ENCODE measurements around the gene OGFR. TPM values are rescaled to one million over a fixed set of nuclear protein-coding genes. Genes with fewer than 3 reads are reported as not detected.

OGFR gene
- total and polyA plus RNA-seq, 2 donors (not counting 1 experiment from before 2014, with no cell fraction given) = 71.7 to 102 TPM

DNA sequence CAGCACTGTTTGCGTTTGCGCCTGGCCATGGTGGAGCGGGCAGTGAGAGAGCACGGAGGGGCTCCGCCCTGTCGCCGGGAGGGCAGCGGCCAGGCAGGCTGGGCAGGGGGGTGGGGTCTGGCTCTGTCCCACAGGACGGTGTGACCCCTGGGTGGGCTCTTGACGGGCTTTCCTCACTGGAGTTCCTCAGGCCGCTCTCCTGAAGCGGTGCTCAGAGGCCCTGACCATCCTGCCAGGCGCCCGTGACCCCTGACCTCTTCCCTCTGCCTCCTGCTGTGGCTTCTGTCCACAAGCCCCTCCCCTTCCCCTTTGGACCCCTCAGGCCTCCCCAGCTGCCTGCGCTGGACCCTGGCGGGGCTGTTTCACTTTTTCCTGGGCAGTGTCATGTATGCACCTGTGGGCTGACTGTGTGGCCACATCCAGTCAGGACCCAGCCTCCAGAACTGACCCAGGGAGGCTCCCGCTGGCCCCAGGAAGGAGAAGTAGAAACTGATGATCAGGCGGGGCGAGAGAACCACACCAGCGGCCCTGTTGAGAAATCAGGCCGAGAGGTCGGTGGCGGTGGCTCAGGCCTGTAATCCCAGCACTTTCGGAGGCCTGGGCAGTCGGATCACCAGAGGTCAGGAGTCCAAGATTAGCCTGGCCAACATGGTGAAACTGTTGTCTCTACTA lies 1.2 kb downstream of the OGFR start:
- H4K20me1 ChIP-seq (ENCODE audit: control insufficient read depth, insufficient read depth, low read length, poor library complexity, severe bottlenecking) = peaks cover 56% of the 10 kb centered on the region
- intact Hi-C loops (cut with micrococcal nuclease) = loop anchor here (5.0 kb wide), 2 partner anchors 189 to 504 kb away; partner anchors contain the start of gene ADRM1
- ChIA-PET CTCF (interaction anchor here (0.6 to 4.3 kb wide), 7 partner anchors 12 to 306 kb away, joined by 3 to 36 read pairs (median 7); no protein-coding TSS in a partner anchor), POLR2A (interaction anchor here (1.1 to 2.9 kb wide), 3 partner anchors 10 to 65 kb away, joined by 3 to 28 read pairs (median 3); partner anchors contain the start of gene MRGBP)
- H3K27ac ChIP-seq (ENCODE audit: low read length in 2 of 2) = peak overlapping the region in 1 of 2 donors; percentile 63
- Mint-ChIP-seq H3K27me3 (no peaks in the 10 kb centered on the region), H3K4me1 (peaks cover 33% of the 10 kb centered on the region), H3K9me3 (ENCODE audit: insufficient read depth) (no peaks in the 10 kb centered on the region), H3K4me3 (peak overlapping the region; percentile 82), H3K27ac (peak overlapping the region; percentile 77)
- no peak overlapping the region for H2AFZ ChIP-seq (ENCODE audit: insufficient read depth, low read depth, low read length, poor library complexity, severe bottlenecking)
- peaks cover 17 to 38% of the 10 kb centered on the region in 2 donors for H3K4me1 ChIP-seq (ENCODE audit: control insufficient read depth in 2 of 2, insufficient read depth in 2 of 2, low read length in 2 of 2)
- H3K9ac ChIP-seq (ENCODE audit: low read length) = peak overlapping the region; percentile 88
- H3K9me3 ChIP-seq (ENCODE audit: control extremely low read depth in 1 of 3, control insufficient read depth in 2 of 3, insufficient read depth in 1 of 3, low read length in 2 of 3) = no peaks in the 10 kb centered on the region
- peak overlapping the region; percentile 89 for H3K4me2 ChIP-seq (replicated peaks; ENCODE audit: low read depth, low read length, poor library complexity, severe bottlenecking)
- peak overlapping the region in 4 of 5 experiments; percentile 61 to 82 (median 74) for H3K4me3 ChIP-seq (ENCODE audit: control extremely low read depth in 1 of 5, extremely low read depth in 1 of 5, insufficient read depth in 1 of 5, low read depth in 2 of 5, low read length in 4 of 5)
- no peak for DNase-seq
- TF ChIP-seq, protein P1, sequence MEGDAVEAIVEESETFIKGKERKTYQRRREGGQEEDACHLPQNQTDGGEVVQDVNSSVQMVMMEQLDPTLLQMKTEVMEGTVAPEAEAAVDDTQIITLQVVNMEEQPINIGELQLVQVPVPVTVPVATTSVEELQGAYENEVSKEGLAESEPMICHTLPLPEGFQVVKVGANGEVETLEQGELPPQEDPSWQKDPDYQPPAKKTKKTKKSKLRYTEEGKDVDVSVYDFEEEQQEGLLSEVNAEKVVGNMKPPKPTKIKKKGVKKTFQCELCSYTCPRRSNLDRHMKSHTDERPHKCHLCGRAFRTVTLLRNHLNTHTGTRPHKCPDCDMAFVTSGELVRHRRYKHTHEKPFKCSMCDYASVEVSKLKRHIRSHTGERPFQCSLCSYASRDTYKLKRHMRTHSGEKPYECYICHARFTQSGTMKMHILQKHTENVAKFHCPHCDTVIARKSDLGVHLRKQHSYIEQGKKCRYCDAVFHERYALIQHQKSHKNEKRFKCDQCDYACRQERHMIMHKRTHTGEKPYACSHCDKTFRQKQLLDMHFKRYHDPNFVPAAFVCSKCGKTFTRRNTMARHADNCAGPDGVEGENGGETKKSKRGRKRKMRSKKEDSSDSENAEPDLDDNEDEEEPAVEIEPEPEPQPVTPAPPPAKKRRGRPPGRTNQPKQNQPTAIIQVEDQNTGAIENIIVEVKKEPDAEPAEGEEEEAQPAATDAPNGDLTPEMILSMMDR (IDR thresholded peaks at IDR 0.05) = no peak
- TF ChIP-seq EZH2 (IDR thresholded peaks at IDR 0.05; ENCODE audit: borderline replicate concordance, insufficient read depth, low read depth, low read length, poor library complexity, severe bottlenecking) = no peak
- H3K36me3 ChIP-seq (replicated peaks in 1 of 2; ENCODE audit: control extremely low read depth in 1 of 2, control insufficient read depth in 1 of 2, extremely low read depth in 1 of 2, insufficient read depth in 2 of 2, low read length in 1 of 2) = peaks cover under 1 to 38% of the 10 kb centered on the region in 2 experiments
- no peak for ATAC-seq (ENCODE audit: low read depth)
- H3K79me2 ChIP-seq (ENCODE audit: control insufficient read depth, insufficient read depth, low read length) = peaks cover 34% of the 10 kb centered on the region
- 46% methylated on average over 25 of the region's 25 CpGs for WGBS (ENCODE audit: insufficient coverage)
- no peaks in the 10 kb centered on the region for H3K27me3 ChIP-seq (replicated peaks in 1 of 4; ENCODE audit: control extremely low read depth in 1 of 4, control insufficient read depth in 3 of 4, insufficient read depth in 4 of 4, low read length in 3 of 4)

Measured in B cell (primary cell).